H1 (cell line): ENCODE measurements around the gene EPN3. TPM values are rescaled to one million over a fixed set of nuclear protein-coding genes. Genes with fewer than 3 reads are reported as not detected.

Experiments
- CTCF ChIA-PET: fragments of 300-600 bp; sonication (Branson Sonifier 250); formaldehyde crosslinking; loops from one replicate; lab custom pipeline; 2021; ENCODE audit not compliant: partially characterized antibody; lab: Charles Lee
- POLR2A ChIA-PET: fragments of 300-600 bp; sonication (Branson Sonifier 250); formaldehyde crosslinking; loops from one replicate; lab custom pipeline; 2021; ENCODE audit warnings: inconsistent platforms; ENCODE audit not compliant: partially characterized antibody; lab: Charles Lee
- DNase-seq, 2 experiments: peaks; one replicate each; pipeline versions ENCODE4 v3.0.0 to v3.0.0-alpha.2; 2010 to 2022; ENCODE audit warnings: low spot score in 2 of 2, low read depth in 1 of 2, mixed read lengths in 1 of 2
- FAIRE-seq: peaks from 2 replicates; lab custom pipeline; 2011; peaks lifted over from hg19 to GRCh38; lab: Jason Lieb, UNC
- H2AFZ ChIP-seq: 2 replicates; pipeline ENCODE4 v1.8.1; 2012; ENCODE audit warnings: low read length, inconsistent platforms
- H2AK5ac ChIP-seq: 2 replicates; pipeline ENCODE4 v1.6.1; 2013; ENCODE audit warnings: low read depth, low read length
- H2BK120ac ChIP-seq: replicated peaks from 2 replicates; pipeline ENCODE3; 2013; ENCODE audit warnings: low read depth, low read length, inconsistent platforms
- H2BK12ac ChIP-seq: 2 replicates; pipeline ENCODE4 v1.6.1; 2013; ENCODE audit warnings: low read depth, low read length
- H2BK15ac ChIP-seq: 2 replicates; pipeline ENCODE4 v1.6.1; 2013; ENCODE audit warnings: low read length
- H2BK20ac ChIP-seq: 2 replicates; pipeline ENCODE4 v1.6.1; 2013; ENCODE audit warnings: low read length
- H2BK5ac ChIP-seq: 2 replicates; pipeline ENCODE4 v1.6.1; 2013; ENCODE audit warnings: low read depth, low read length
- H3K14ac ChIP-seq: 2 replicates; pipeline ENCODE4 v1.6.1; 2013; ENCODE audit warnings: inconsistent platforms; ENCODE audit not compliant: insufficient read length
- H3K18ac ChIP-seq: 2 replicates; pipeline ENCODE4 v1.6.1; 2013; ENCODE audit warnings: low read length; ENCODE audit errors: extremely low read depth
- H3K23ac ChIP-seq: 2 replicates; pipeline ENCODE4 v1.6.1; 2013; ENCODE audit warnings: inconsistent platforms; ENCODE audit not compliant: insufficient read length
- H3K23me2 ChIP-seq: 2 replicates; pipeline ENCODE4 v1.6.1; 2013; ENCODE audit warnings: low read depth, low read length
- H3K27ac ChIP-seq: 2 replicates; pipeline ENCODE4 v1.6.1; 2011; ENCODE audit warnings: low read depth, low read length, inconsistent platforms
- H3K27me3 ChIP-seq, 4 experiments: replicated peaks in 1 of 4; 1 replicate in 1 of 4; 2 replicates in 3 of 4; pipeline versions ENCODE4 v1.6.1 to v1.8.1; 2011 to 2013; ENCODE audit warnings: low read length in 3 of 4, mild to moderate bottlenecking in 3 of 4, inconsistent platforms in 2 of 4, mixed read lengths in 2 of 4, moderate library complexity in 1 of 4; ENCODE audit not compliant: control insufficient read depth in 3 of 4, insufficient read depth in 3 of 4; ENCODE audit errors: extremely low read depth in 1 of 4
- H3K36me3 ChIP-seq, 4 experiments: 2 replicates each; pipeline versions ENCODE4 v1.6.1 to v1.8.1; 2011 to 2013; ENCODE audit warnings: mild to moderate bottlenecking in 4 of 4, low read length in 3 of 4, moderate library complexity in 2 of 4, control low read depth in 1 of 4, inconsistent platforms in 1 of 4; ENCODE audit not compliant: insufficient read depth in 4 of 4, control insufficient read depth in 2 of 4
- H3K4ac ChIP-seq: replicated peaks from 2 replicates; pipeline ENCODE3; 2013; ENCODE audit warnings: low read length, low read depth, mixed read lengths, inconsistent platforms; ENCODE audit not compliant: insufficient read length
- H3K4me1 ChIP-seq, 4 experiments: replicated peaks in 1 of 4; 1 replicate in 1 of 4; 2 replicates in 3 of 4; pipeline versions ENCODE4 v1.6.1 to v1.8.1; 2011 to 2013; ENCODE audit warnings: low read length in 3 of 4, inconsistent platforms in 2 of 4, mixed read lengths in 1 of 4; ENCODE audit not compliant: insufficient read depth in 4 of 4, control insufficient read depth in 3 of 4
- H3K4me2 ChIP-seq, 2 experiments: 2 replicates each; pipeline versions ENCODE4 v1.6.1 to v1.8.1; 2011 to 2013; ENCODE audit warnings: low read depth in 2 of 2, low read length in 2 of 2, control low read depth in 1 of 2, inconsistent platforms in 1 of 2, mild to moderate bottlenecking in 1 of 2; ENCODE audit not compliant: insufficient read depth in 1 of 2
- H3K4me3 ChIP-seq, 4 experiments: fragments of 200-600, 300-600 bp in 1 of 4; sonication (generic), shearing (Covaris generic), sonication (Bioruptor Twin) in 1 of 4; 2 replicates each; pipeline versions ENCODE4 v1.5.1 to v1.8.1; 2011 to 2016; ENCODE audit warnings: low read length in 4 of 4, low read depth in 3 of 4, control low read depth in 2 of 4, inconsistent platforms in 2 of 4, mild to moderate bottlenecking in 2 of 4, mixed read lengths in 1 of 4, moderate library complexity in 1 of 4; ENCODE audit not compliant: insufficient read depth in 2 of 4; ENCODE audit errors: extremely low read depth in 1 of 4
- H3K56ac ChIP-seq: replicated peaks from 2 replicates; pipeline ENCODE3; 2013; ENCODE audit warnings: low read depth, mild to moderate bottlenecking, mixed read lengths, low read length, inconsistent platforms; ENCODE audit not compliant: insufficient read length
- H3K79me1 ChIP-seq: 2 replicates; pipeline ENCODE4 v1.6.1; 2013; ENCODE audit warnings: low read depth, low read length, control low read depth
- H3K79me2 ChIP-seq, 2 experiments: 2 replicates each; pipeline versions ENCODE4 v1.6.1 to v1.8.1; 2012 to 2013; ENCODE audit warnings: low read length in 2 of 2, mild to moderate bottlenecking in 2 of 2, inconsistent platforms in 1 of 2; ENCODE audit not compliant: insufficient read depth in 2 of 2, control insufficient read depth in 1 of 2
- H3K9ac ChIP-seq, 4 experiments: replicated peaks in 1 of 4; 1 replicate in 1 of 4; 2 replicates in 3 of 4; pipeline versions ENCODE4 v1.6.1 to v1.8.1; 2011 to 2013; ENCODE audit warnings: low read depth in 3 of 4, low read length in 3 of 4, control low read depth in 2 of 4, mild to moderate bottlenecking in 2 of 4, moderate library complexity in 2 of 4, inconsistent platforms in 1 of 4; ENCODE audit errors: extremely low read depth in 1 of 4
- H3K9me3 ChIP-seq, 2 experiments: 2 replicates each; pipeline versions ENCODE4 v1.6.1 to v1.8.1; 2012 to 2013; ENCODE audit warnings: mild to moderate bottlenecking in 2 of 2, moderate library complexity in 2 of 2, control low read depth in 1 of 2, inconsistent platforms in 1 of 2, low read depth in 1 of 2, low read length in 1 of 2, mixed read lengths in 1 of 2; ENCODE audit not compliant: insufficient read depth in 2 of 2
- H4K20me1 ChIP-seq, 2 experiments: replicated peaks in 1 of 2; 2 replicates each; pipeline versions ENCODE3 to v1.8.1; 2011 to 2013; ENCODE audit warnings: inconsistent platforms in 2 of 2, low read length in 2 of 2, mild to moderate bottlenecking in 1 of 2; ENCODE audit not compliant: insufficient read depth in 2 of 2, control insufficient read depth in 1 of 2
- H4K5ac ChIP-seq: 2 replicates; pipeline ENCODE4 v1.6.1; 2013; ENCODE audit warnings: low read length, low read depth, mixed read lengths, inconsistent platforms; ENCODE audit not compliant: insufficient read length
- H4K8ac ChIP-seq: 2 replicates; pipeline ENCODE4 v1.8.0; 2013; ENCODE audit warnings: mild to moderate bottlenecking, moderate library complexity, low read length, inconsistent platforms; ENCODE audit not compliant: insufficient read depth; ENCODE audit errors: extremely low read depth
- H4K91ac ChIP-seq: replicated peaks from 2 replicates; pipeline ENCODE3; 2013; ENCODE audit warnings: low read length, mixed read lengths, inconsistent platforms; ENCODE audit not compliant: insufficient read length
- BCL11A ChIP-seq, 2 experiments: IDR thresholded peaks; one replicate each; pipeline ENCODE4 v1.6.1; 2011; ENCODE audit warnings: low read depth in 2 of 2, low read length in 2 of 2, mild to moderate bottlenecking in 2 of 2
- CBX5 ChIP-seq: fragments of 300-800, 300-1000 bp; sonication (generic); IDR thresholded peaks from 2 replicates; pipeline ENCODE4 v1.7.1; 2016; ENCODE audit warnings: antibody characterized with exemption, low read length, low read depth
- E2F6 ChIP-seq: IDR thresholded peaks from 2 replicates; pipeline ENCODE4 v1.6.1; 2012; ENCODE audit warnings: inconsistent platforms
- HDAC6 ChIP-seq: IDR thresholded peaks from one replicate; pipeline ENCODE4 v1.7.1; 2012; ENCODE audit warnings: low read depth, mild to moderate bottlenecking, inconsistent platforms, low read length, moderate library complexity
- KDM5A ChIP-seq: fragments of 200-600 bp; IDR thresholded peaks from 2 replicates; pipeline ENCODE4 v1.7.1; 2012; ENCODE audit warnings: mild to moderate bottlenecking, low read length, inconsistent platforms, mixed read lengths
- PHF8 ChIP-seq: fragments of 200-600 bp; sonication (generic); conservative IDR thresholded peaks from 2 replicates; pipeline ENCODE4 v1.7.1; 2012; ENCODE audit warnings: low read depth, mild to moderate bottlenecking, inconsistent platforms, low read length, moderate library complexity
- RAD21 ChIP-seq, 2 experiments: IDR thresholded peaks in 1 of 2; conservative IDR thresholded peaks in 1 of 2; 2 replicates each; pipeline ENCODE4 v1.6.1; 2011; ENCODE audit warnings: low read depth in 2 of 2, low read length in 2 of 2, improper control_type of control experiment in 1 of 2, inconsistent platforms in 1 of 2, mild to moderate bottlenecking in 1 of 2, moderate library complexity in 1 of 2
- RBBP5 ChIP-seq: IDR thresholded peaks from 2 replicates; pipeline ENCODE4 v1.7.1; 2012; ENCODE audit warnings: low read depth, mild to moderate bottlenecking, inconsistent platforms, low read length, moderate library complexity, borderline replicate concordance
- RFX5 ChIP-seq: IDR thresholded peaks from 2 replicates; pipeline ENCODE4 v1.6.1; 2011; ENCODE audit warnings: low read depth, low read length, improper control_type of control experiment, borderline replicate concordance
- SIX5 ChIP-seq: IDR thresholded peaks from 2 replicates; pipeline ENCODE4 v1.6.1; 2011; ENCODE audit warnings: mild to moderate bottlenecking, low read depth, low read length
- WGBS, 2 experiments: shearing (Covaris generic) in 1 of 2; methylation state at CpG; one replicate each; pipeline versions ENCODE4 v1.1.6 to v1.1.7; 2013 to 2015; ENCODE audit warnings: low lambda C conversion rate in 2 of 2, mixed read lengths in 2 of 2, inconsistent platforms in 1 of 2, low coverage in 1 of 2, missing lambda C conversion rate in 1 of 2; ENCODE audit not compliant: insufficient replicate concordance in 2 of 2, insufficient coverage in 1 of 2, insufficient read length in 1 of 2; ENCODE audit errors: extremely low coverage in 1 of 2, missing lambda C conversion rate in 1 of 2; 5-methylcytosine and 5-hydroxymethylcytosine counted together
- polyA plus RNA-seq, 7 experiments: library from polyadenylated mRNA; depleted of rRNA in 3 of 7; stranded (reverse) in 5 of 7; unstranded in 2 of 7; fragments of >200 nt in 5 of 7; fragments of 200-250 nt in 2 of 7; gene quantifications; 1 replicate in 5 of 7; 2 replicates in 1 of 7; 4 replicates in 1 of 7; pipeline versions ENCODE4 v1.2.1 to v1.2.3, GENCODE V29; 2011 to 2013; ENCODE audit warnings: missing spikeins in 2 of 7, mixed read lengths in 2 of 7
- total RNA-seq: library from RNA; stranded (reverse); fragmentation: NEBNext Ultra II Directional; extraction: Animal tissue kit (Norgen Biotek cat#: 25700); gene quantifications from 2 replicates; pipeline ENCODE4 v1.2.1, GENCODE V29; 2021

The EPN3 gene
- total and polyA plus RNA-seq, 2 of the 8 experiments (the other 6 are each of a cell fraction or from before 2014, with no cell fraction given) = 6.7 to 7.9 TPM

- peak overlapping the region; percentile 99 for H2BK15ac ChIP-seq
- H4K91ac ChIP-seq = no peak overlapping the region
- no peak for TF ChIP-seq RBBP5
- no peak for TF ChIP-seq RAD21 (IDR thresholded peaks at IDR 0.05 in 1 of 2, conservative IDR thresholded peaks at IDR 0.05 in 1 of 2; ENCODE audit: low read depth in 2 of 2, low read length in 2 of 2)
- TF ChIP-seq E2F6 = no peak
- TF ChIP-seq HDAC6 = no peak
- TF ChIP-seq PHF8 = no peak
- TF ChIP-seq SIX5 = no peak
- no peak for TF ChIP-seq BCL11A (IDR thresholded peaks at IDR 0.05; ENCODE audit: low read depth in 2 of 2, low read length in 2 of 2)
- no peak for TF ChIP-seq CBX5
- TF ChIP-seq KDM5A = no peak
- no peak for TF ChIP-seq RFX5
- peaks cover 0 to 1% of the 10 kb centered on the region in 2 experiments for H4K20me1 ChIP-seq
- ChIA-PET POLR2A (no interaction called here), CTCF (interaction anchor here (0.7 to 1.7 kb wide), 6 partner anchors 16 to 138 kb away, joined by 3 to 7 read pairs (median 5); partner anchors contain the start of gene LRRC59)
- no peak for FAIRE-seq
- H3K9me3 ChIP-seq = no peaks in the 10 kb centered on the region
- H2BK12ac ChIP-seq = peak overlapping the region; percentile 75; the same call in 1 of the 2 replicates
- H3K27me3 ChIP-seq = peaks cover 0 to 21% (median 10%) of the 10 kb centered on the region in 4 experiments; a peak in 4 of 7 replicates
- WGBS, 2 experiments = 94% methylated on average over 2 of the region's 2 CpGs; no CpG with 5 or more reads in 1 of the 2 experiments
- H3K79me2 ChIP-seq = 0 out of 4 replicates have a peak, but pooled peaks cover 0 to 2% of the 10 kb centered on the region in 2 experiments
- peak overlapping the region; percentile 59; the same call in 1 of the 2 replicates for H2AK5ac ChIP-seq
- H3K27ac ChIP-seq = no peak overlapping the region
- H3K18ac ChIP-seq = 0 out of 2 replicates have a peak overlapping the region, but pooled peaks have one; percentile 71
- H3K14ac ChIP-seq = no peak overlapping the region
- no peak overlapping the region for H3K9ac ChIP-seq
- no peak overlapping the region for H3K4me3 ChIP-seq
- H4K8ac ChIP-seq = no peak overlapping the region
- H3K56ac ChIP-seq = no peak overlapping the region
- 0 out of 2 replicates have a peak overlapping the region, but pooled peaks have one; percentile 32 for H2BK20ac ChIP-seq
- no peaks in the 10 kb centered on the region; the same call in 1 of the 2 replicates for H3K79me1 ChIP-seq
- H2BK120ac ChIP-seq = no peak overlapping the region
- no peak overlapping the region for H2AFZ ChIP-seq
- peaks cover 17% of the 10 kb centered on the region for H3K23me2 ChIP-seq
- H3K4ac ChIP-seq = no peak overlapping the region
- no peak overlapping the region for H3K23ac ChIP-seq
- H2BK5ac ChIP-seq = 0 out of 2 replicates have a peak overlapping the region, but pooled peaks have one; percentile 7
- peak overlapping the region in 1 of 2 experiments; percentile 96; a peak in 1 of 4 replicates for H3K4me2 ChIP-seq
- H4K5ac ChIP-seq = no peak overlapping the region
- H3K4me1 ChIP-seq = peaks cover 5 to 29% (median 19%) of the 10 kb centered on the region in 4 experiments
- peaks cover 0 to 3% (median 0%) of the 10 kb centered on the region in 4 experiments; a peak in 1 of 8 replicates for H3K36me3 ChIP-seq
- no peak for DNase-seq
Observed at GRCh38 chr17:50534979-50535326, 2.4 kb downstream of the EPN3 start.
